ENCODE measurements around the gene GGA2.

GRCh38 chr16:23537390-23537789, 27.1 kb upstream of the GGA2 start:
- TF ChIP-seq, protein P1, sequence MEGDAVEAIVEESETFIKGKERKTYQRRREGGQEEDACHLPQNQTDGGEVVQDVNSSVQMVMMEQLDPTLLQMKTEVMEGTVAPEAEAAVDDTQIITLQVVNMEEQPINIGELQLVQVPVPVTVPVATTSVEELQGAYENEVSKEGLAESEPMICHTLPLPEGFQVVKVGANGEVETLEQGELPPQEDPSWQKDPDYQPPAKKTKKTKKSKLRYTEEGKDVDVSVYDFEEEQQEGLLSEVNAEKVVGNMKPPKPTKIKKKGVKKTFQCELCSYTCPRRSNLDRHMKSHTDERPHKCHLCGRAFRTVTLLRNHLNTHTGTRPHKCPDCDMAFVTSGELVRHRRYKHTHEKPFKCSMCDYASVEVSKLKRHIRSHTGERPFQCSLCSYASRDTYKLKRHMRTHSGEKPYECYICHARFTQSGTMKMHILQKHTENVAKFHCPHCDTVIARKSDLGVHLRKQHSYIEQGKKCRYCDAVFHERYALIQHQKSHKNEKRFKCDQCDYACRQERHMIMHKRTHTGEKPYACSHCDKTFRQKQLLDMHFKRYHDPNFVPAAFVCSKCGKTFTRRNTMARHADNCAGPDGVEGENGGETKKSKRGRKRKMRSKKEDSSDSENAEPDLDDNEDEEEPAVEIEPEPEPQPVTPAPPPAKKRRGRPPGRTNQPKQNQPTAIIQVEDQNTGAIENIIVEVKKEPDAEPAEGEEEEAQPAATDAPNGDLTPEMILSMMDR (conservative IDR thresholded peaks at IDR 0.05) = no peak
- no peak for TF ChIP-seq EZH2 (IDR thresholded peaks at IDR 0.05; ENCODE audit: low read depth)
